Activated naive CD4-positive, alpha-beta T cell treated with anti-CD3 and anti-CD28 coated beads, Interleukin-2, amount 50 U/mL, for 16 hours (primary cell): ENCODE data around the gene ALPG.
A peak's percentile ranks its signal among the peaks of the same experiment; 100 is the strongest.
"Not testable (repeated sequence)": the region's sequence is repeated elsewhere in the genome, so short reads cannot be mapped to it uniquely, and the experiment has no call there.

Experiments
- DNase-seq: peaks from one replicate; pipeline ENCODE4 v3.0.0-alpha.2; 2020

The ALPG gene

DNA sequence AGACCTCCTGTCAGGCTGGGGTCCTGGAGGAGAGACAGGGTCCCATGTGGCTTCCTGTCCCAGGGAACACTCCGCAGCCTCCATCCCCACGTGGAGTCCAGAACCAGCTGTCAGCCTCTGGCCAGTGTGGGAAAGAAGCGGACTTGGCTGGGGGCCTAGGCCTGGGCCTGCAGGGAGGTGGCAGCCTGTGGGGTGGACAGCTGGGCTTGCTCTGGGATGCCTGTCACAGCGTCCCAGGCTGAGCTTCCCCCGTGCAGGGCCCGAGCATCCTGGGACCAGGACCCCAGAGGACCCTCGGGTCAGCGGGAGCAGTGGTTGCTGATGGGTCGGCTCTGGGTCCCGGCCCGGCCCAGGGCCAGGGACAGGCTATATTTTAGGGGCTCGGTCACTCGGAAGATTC is 35.8 kb downstream of the ALPG start:
- not testable (repeated sequence) for DNase-seq

GRCh38 chr2:232443047-232443446 is 36.4 kb downstream of the ALPG start:
- not testable (repeated sequence) for DNase-seq

DNA sequence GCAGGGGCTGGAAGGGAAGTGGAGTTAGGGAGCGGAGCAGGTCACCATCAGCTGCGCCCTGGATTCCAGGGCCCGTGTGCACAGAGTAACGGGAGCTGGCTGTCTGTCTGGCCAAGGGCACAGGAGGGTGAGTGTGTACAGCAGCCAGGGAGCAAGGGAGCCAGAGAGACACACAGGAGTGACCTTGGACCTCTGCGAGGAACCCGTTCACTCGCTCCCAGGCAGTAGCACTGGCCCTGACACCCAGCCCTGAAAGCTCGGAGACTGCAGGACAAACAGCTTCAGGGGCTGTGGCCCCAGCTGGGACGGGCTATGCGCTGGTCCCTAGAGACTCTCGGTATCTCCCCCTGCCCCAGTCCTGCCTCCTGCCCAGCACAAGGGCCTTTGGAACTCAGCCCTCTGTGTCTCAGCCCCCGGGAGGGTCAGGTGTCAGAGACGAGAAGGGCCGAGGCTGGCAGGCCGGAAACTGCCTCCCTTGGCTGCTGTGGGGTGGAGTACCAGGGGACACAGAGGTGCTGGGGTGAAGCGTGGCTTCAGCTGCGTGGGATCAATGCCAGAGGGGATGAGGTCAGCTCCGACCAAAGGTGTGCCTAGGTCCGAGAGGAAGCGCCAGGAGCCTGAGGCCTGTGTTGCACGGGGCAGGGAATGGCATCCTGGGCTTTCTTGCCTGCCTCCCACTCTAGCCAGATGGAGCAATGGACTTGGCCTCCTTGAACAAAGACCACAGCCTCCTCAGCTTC is 37.2 kb downstream of the ALPG start:
- not testable (repeated sequence) for DNase-seq

- peak; percentile 78 for DNase-seq
These were observed 37.9 kb downstream of the ALPG start for GRCh38 chr2:232444409-232445148.

DNA sequence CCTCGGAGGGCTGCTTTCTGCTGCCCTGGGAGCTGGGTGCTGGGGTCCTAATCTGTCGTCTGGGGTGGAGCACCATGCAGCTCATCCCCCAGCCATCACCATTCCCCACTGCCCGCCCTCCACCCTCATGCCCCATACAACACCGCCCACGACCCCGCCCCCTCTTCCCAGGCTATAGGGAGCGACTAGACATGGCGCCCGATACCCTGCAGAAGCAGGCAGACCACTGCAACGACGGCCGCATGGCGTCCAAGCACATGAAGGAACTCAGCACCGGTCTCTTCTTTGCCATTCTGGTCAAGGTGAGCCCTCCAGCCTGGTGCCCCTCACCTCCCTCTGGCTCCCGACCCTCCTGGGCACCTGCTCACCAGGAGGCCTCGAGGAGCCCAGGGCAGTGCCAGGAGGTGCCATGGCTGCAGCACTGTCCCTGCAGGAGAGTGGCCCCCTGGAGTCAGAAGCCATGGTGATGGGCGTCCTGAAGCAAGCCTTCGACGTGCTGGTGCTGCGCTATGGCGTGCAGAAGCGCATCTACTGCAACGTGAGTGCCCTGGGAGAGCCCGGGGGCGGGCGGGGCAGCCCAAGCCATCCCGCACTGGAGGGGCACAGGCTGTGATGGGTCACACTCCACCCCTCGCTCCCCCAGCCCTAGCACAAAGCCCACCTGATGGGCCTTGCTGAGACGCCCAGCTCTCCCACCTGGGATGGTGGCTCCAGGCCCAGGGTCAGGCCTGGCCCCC is 38.7 kb downstream of the ALPG start:
- DNase-seq, result not testable (repeated sequence)

DNA sequence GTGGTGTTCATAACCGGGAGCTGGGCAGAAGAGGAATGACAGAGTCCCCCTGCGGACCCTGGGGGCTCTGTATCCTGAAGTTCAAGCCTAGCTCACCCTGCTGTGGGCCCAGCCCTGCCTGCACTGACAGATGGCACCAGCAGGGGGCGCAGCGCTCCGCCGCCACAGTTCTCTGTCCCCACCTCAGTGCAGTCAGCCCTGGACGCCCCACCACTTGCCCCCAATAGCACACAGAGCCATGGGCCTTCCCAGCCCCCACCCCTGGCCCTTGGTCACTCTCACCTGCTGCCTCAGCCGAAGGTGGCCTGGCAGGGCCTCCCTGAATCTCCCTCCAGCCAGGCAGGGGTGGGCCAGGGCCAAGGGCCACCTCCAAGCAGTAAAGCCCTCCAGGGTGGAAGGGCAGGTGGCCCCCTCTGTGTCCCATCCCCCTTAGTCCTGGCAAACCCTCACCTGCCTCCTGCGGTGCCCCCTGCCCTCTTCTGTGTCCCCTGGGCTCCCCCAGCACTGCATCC is 39.7 kb downstream of the ALPG start:
- DNase-seq, result not testable (repeated sequence)

DNA sequence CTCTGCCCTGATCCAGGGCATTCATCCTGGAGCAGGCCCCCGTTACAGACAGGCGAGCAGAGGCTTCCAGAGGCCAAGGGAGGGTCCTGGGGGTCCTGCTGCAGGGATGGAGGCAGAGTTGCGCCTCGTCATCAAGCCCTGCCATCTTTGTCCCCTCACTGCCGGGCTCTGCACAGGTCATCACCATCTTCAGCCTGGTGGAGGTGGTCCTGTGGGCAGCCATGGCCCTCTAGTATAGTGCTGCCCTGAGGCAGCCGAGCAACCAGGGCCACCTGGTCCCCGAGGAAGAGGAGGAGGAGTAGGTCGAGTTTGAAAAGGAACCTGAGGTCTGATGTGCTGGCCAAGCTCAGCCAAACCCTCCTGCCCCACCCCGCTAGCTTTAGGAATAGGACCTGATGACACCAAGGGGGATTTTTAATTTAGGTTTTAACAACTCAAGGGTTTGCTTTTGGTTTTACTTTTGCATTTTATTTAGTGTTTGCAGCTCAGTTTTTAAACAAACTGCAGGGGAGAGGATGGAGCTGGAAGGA is 40.5 kb downstream of the ALPG start:
- DNase-seq, result no peak

DNA sequence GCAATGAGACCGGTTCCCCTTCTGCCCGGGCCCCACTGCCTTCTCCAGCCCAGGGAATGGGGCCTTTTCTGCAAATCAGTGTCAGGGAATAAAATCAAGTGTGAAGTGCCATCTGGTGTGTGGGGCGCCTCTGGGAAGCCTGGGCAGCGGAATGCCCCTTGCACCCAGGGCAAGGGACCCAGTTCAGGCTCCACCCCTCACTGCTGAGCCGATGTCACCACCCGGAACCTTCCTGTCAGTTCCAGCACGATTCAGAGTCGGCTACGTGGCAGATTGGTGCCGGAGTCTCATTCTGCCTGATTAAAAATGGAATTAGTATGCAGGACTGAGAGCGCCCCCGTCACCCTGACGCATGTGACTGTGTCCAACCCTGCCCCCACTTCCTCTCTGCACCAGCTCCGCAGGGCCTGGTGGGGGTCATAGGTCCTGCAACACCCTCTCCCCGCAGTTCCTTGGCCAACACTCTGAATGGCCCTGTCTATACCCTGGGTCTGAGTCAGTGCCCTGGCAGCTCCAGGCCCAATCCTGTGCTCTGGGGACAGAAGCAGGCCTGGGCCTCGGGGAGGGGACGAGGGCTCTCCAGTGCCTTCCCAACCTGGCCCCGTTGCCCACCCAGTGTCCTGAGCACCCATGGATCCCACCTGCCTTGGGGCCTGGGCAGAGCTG is 41.1 kb downstream of the ALPG start:
- DNase-seq, result no peak

GRCh38 chr2:232448304-232448690 is 41.7 kb downstream of the ALPG start:
- no peak for DNase-seq

DNA sequence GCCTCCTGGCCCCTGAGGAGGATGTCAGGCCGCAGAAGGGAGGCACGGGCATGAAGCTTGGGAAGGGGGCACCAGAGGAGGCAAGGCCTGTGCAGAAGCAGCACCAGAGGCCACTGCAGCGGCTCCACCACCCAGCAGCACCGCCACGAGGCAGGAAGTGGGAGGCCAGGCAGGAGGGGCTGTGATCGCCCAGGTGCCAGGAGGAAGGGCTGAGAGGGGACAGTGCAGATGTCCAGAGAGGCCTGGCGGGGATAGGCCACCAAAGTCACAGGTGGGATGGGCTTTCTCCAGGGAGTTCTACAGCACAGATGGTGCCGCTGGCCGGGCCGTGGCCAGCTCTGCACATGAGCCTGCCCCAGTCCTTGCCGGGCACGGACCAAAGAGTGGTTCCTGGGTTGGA is 43.3 kb downstream of the ALPG start:
- no peak for DNase-seq

GRCh38 chr2:232451645-232452044 is 45.0 kb downstream of the ALPG start:
- not testable (repeated sequence) for DNase-seq

GRCh38 chr2:232454630-232455029 is 48.0 kb downstream of the ALPG start:
- DNase-seq, result no peak

- no peak for DNase-seq
These were observed 49.0 kb downstream of the ALPG start, which contains the start of gene ALPI for GRCh38 chr2:232455426-232456255. ALPI (plus strand) TSS chr2:232456153; CDS start chr2:232456200, 47 bp downstream.

DNA sequence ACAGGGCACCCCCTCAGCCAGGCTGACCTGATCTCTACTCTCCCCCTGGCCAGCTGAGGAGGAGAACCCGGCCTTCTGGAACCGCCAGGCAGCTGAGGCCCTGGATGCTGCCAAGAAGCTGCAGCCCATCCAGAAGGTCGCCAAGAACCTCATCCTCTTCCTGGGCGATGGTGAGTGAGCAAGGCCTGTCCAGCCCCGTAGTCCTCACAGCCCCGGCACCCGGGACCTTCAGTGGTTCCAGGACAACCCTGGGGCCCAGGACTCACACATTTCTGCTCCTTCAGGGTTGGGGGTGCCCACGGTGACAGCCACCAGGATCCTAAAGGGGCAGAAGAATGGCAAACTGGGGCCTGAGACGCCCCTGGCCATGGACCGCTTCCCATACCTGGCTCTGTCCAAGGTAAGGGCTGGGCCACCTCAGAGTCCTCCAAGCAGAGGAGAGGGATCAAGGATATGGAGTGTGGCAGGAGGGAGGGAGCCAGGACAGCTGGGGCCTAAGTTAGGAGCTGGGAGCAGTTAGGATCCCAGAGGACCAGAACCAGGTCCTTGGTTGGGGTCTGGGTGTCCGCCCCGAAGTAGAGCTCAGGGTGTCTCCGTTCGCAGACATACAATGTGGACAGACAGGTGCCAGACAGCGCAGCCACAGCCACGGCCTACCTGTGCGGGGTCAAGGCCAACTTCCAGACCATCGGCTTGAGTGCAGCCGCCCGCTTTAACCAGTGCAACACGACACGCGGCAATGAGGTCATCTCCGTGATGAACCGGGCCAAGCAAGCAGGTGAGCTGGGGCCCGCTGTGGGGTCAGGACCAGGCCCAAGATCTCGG is 49.9 kb downstream of the ALPG start:
- DNase-seq, result no peak

DNA sequence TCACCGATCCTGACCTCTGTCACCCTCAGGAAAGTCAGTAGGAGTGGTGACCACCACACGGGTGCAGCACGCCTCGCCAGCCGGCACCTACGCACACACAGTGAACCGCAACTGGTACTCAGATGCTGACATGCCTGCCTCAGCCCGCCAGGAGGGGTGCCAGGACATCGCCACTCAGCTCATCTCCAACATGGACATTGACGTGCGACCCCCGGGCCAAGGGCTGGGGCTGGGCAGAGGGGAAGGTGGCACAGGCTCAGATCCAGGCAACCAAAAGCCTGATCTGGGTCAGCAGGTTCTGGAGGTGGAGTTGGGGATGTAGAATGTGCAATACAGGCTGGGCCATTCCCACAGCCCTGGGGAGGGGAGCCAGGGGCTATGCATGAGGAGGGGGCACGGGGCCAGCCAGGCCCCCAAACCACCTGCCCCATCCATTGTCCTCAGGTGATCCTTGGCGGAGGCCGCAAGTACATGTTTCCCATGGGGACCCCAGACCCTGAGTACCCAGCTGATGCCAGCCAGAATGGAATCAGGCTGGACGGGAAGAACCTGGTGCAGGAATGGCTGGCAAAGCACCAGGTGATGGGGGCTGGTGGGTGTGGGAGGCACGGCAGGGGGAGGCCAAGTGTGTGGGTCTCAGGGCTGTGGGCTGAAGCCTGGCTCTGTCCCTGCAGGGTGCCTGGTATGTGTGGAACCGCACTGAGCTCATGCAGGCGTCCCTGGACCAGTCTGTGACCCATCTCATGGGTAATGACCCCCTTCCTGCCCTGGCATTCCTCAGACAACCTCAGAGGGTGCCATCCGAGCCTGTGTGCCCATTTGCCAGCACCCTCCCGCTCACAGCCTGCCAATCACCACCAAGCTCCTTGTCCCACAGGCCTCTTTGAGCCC is 50.7 kb downstream of the ALPG start:
- DNase-seq, result no peak

GRCh38 chr2:232458051-232458660 is 51.5 kb downstream of the ALPG start:
- DNase-seq, result no peak

- DNase-seq, result no peak
These were observed 52.2 kb downstream of the ALPG start for GRCh38 chr2:232458661-232459418.

- no peak for DNase-seq
These were observed 52.9 kb downstream of the ALPG start for GRCh38 chr2:232459419-232460035.
